H1 (cell line): ENCODE measurements around the gene SIGLEC7. TPM values are rescaled to one million over a fixed set of nuclear protein-coding genes. Genes with fewer than 3 reads are reported as not detected.

Experiments used
- MAFK ChIP-seq: IDR thresholded peaks from 2 replicates; pipeline ENCODE4 v1.6.1; 2012; ENCODE audit warnings: low read depth, mild to moderate bottlenecking, improper control_type of control experiment, low read length
- TAF1 ChIP-seq: IDR thresholded peaks from 2 replicates; pipeline ENCODE4 v1.6.1; 2011; ENCODE audit warnings: mild to moderate bottlenecking, low read depth, low read length
- polyA plus RNA-seq, 7 experiments: library from polyadenylated mRNA; depleted of rRNA in 3 of 7; stranded (reverse) in 5 of 7; unstranded in 2 of 7; fragments of >200 nt in 5 of 7; fragments of 200-250 nt in 2 of 7; gene quantifications; 1 replicate in 5 of 7; 2 replicates in 1 of 7; 4 replicates in 1 of 7; pipeline versions ENCODE4 v1.2.1 to v1.2.3, GENCODE V29; 2011 to 2013; ENCODE audit warnings: missing spikeins in 2 of 7, mixed read lengths in 2 of 7
- total RNA-seq: library from RNA; stranded (reverse); fragmentation: NEBNext Ultra II Directional; extraction: Animal tissue kit (Norgen Biotek cat#: 25700); gene quantifications from 2 replicates; pipeline ENCODE4 v1.2.1, GENCODE V29; 2021

SIGLEC7 gene
- total and polyA plus RNA-seq, 2 of the 8 experiments (the other 6 are each of a cell fraction or from before 2014, with no cell fraction given), result not detected

- TF ChIP-seq MAFK (no peak), TAF1 (no peak)
- TF ChIP-seq, all 59 proteins: peak for 0
Measured at GRCh38 chr19:51186323-51186722, 44.2 kb downstream of the SIGLEC7 start (continued).
